Neutrophil (primary cell): ENCODE results near the gene UBTD1.

Experiments used
- H3K27ac ChIP-seq: fragments of 200-600 bp; sonication (generic); 2 replicates; pipeline ENCODE4 v1.5.1; 2016; ENCODE audit warnings: mild to moderate bottlenecking, moderate library complexity
- H3K27me3 ChIP-seq: fragments of 200-600 bp; sonication (generic); 2 replicates; pipeline ENCODE4 v1.6.0; 2016; ENCODE audit warnings: mild to moderate bottlenecking
- H3K36me3 ChIP-seq: fragments of 200-600 bp; sonication (generic); 2 replicates; pipeline ENCODE4 v1.5.1; 2017
- H3K4me1 ChIP-seq, 2 experiments: fragments of 200-600 bp in 1 of 2; sonication (generic) in 1 of 2; 1 replicate in 1 of 2; 2 replicates in 1 of 2; pipeline versions ENCODE4 v1.5.1 to v1.6.1; 2013 to 2016; ENCODE audit warnings: low read depth in 1 of 2, low read length in 1 of 2, mild to moderate bottlenecking in 1 of 2, moderate library complexity in 1 of 2; ENCODE audit not compliant: control insufficient read depth in 1 of 2, insufficient read depth in 1 of 2
- H3K4me3 ChIP-seq, 2 experiments: fragments of 200-600 bp in 1 of 2; sonication (generic) in 1 of 2; 1 replicate in 1 of 2; 2 replicates in 1 of 2; pipeline ENCODE4 v1.5.1; 2013 to 2016; ENCODE audit warnings: low read depth in 1 of 2, low read length in 1 of 2, mild to moderate bottlenecking in 1 of 2, moderate library complexity in 1 of 2
- H3K9me3 ChIP-seq: fragments of 200-600 bp; sonication (generic); 2 replicates; pipeline ENCODE4 v1.5.1; 2016
- CTCF ChIP-seq: fragments of 200-600 bp; sonication (generic); IDR thresholded peaks from 2 replicates; pipeline ENCODE4 v1.5.1; 2016; ENCODE audit warnings: antibody characterized with exemption

UBTD1 gene

GRCh38 chr10:97515271-97515978 is 16.7 kb downstream of the UBTD1 start:
- H3K4me1 ChIP-seq, result peaks cover 0 to 7% of the 10 kb centered on the region in 2 experiments
- H3K4me3 ChIP-seq, result no peak overlapping the region
- TF ChIP-seq CTCF, result no peak
- H3K27me3 ChIP-seq, result no peaks in the 10 kb centered on the region
- H3K9me3 ChIP-seq, result no peaks in the 10 kb centered on the region
- peaks cover 7% of the 10 kb centered on the region for H3K36me3 ChIP-seq
- H3K27ac ChIP-seq, result no peak overlapping the region

- no peak overlapping the region for H3K4me3 ChIP-seq
- H3K27me3 ChIP-seq, result no peaks in the 10 kb centered on the region
- no peak overlapping the region for H3K27ac ChIP-seq
- peaks cover 0 to 7% of the 10 kb centered on the region in 2 experiments for H3K4me1 ChIP-seq
- H3K36me3 ChIP-seq, result peaks cover 8% of the 10 kb centered on the region
- no peak for TF ChIP-seq CTCF
- H3K9me3 ChIP-seq, result no peaks in the 10 kb centered on the region
Observed at GRCh38 chr10:97517096-97517750, 18.5 kb downstream of the UBTD1 start.

GRCh38 chr10:97517778-97518300 is 19.1 kb downstream of the UBTD1 start:
- H3K4me3 ChIP-seq, result no peak overlapping the region
- H3K36me3 ChIP-seq, result peaks cover 8% of the 10 kb centered on the region
- H3K27ac ChIP-seq, result no peak overlapping the region
- H3K27me3 ChIP-seq, result no peaks in the 10 kb centered on the region
- no peaks in the 10 kb centered on the region for H3K9me3 ChIP-seq
- TF ChIP-seq CTCF, result no peak
- H3K4me1 ChIP-seq, result peaks cover 0 to 7% of the 10 kb centered on the region in 2 experiments

GRCh38 chr10:97518301-97519043 is 19.7 kb downstream of the UBTD1 start:
- no peak for TF ChIP-seq CTCF
- Histone ChIP-seq H3K27me3 (no peaks in the 10 kb centered on the region), H3K4me1 (peaks cover 0 to 7% of the 10 kb centered on the region in 2 experiments), H3K9me3 (no peaks in the 10 kb centered on the region), H3K4me3 (no peak overlapping the region), H3K27ac (no peak overlapping the region), H3K36me3 (peaks cover 8% of the 10 kb centered on the region)

- Histone ChIP-seq H3K27me3 (no peaks in the 10 kb centered on the region), H3K4me3 (no peak overlapping the region), H3K9me3 (no peaks in the 10 kb centered on the region), H3K36me3 (peaks cover 8% of the 10 kb centered on the region), H3K27ac (no peak overlapping the region), H3K4me1 (peaks cover 0 to 7% of the 10 kb centered on the region in 2 experiments)
- TF ChIP-seq CTCF, result no peak
Observed at GRCh38 chr10:97519342-97519741, 20.6 kb downstream of the UBTD1 start.
